Measurements from ENCODE around the gene COMMD6.
"Not testable (repeated sequence)": the region's sequence is repeated elsewhere in the genome, so short reads cannot be mapped to it uniquely, and the experiment has no call there.

Gene COMMD6

GRCh38 chr13:75537401-75538365 lies at the start of gene COMMD6:
Gene COMMD6 (minus strand): TSS chr13:75537841. CDS start chr13:75537805, 36 bp downstream.
- DNase-seq (ENCODE audit: low spot score) = peak; percentile 84

GRCh38 chr13:75585153-75585552 lies 47.5 kb upstream of the COMMD6 start:
- no peak for DNase-seq (ENCODE audit: low spot score)

GRCh38 chr13:75583091-75583490 lies 45.5 kb upstream of the COMMD6 start:
- DNase-seq (ENCODE audit: low spot score) = no peak

- DNase-seq (ENCODE audit: low spot score) = no peak
These were observed 44.4 kb upstream of the COMMD6 start for GRCh38 chr13:75581874-75582640.

GRCh38 chr13:75579529-75579928 lies 41.9 kb upstream of the COMMD6 start:
- no peak for DNase-seq (ENCODE audit: low spot score)

GRCh38 chr13:75569576-75569975 lies 31.9 kb upstream of the COMMD6 start:
- no peak for DNase-seq (ENCODE audit: low spot score)

- DNase-seq (ENCODE audit: low spot score) = peak; percentile 31
These were observed 29.0 kb upstream of the COMMD6 start for GRCh38 chr13:75566658-75567057.

- DNase-seq (ENCODE audit: low spot score) = no peak
These were observed 20.7 kb upstream of the COMMD6 start for GRCh38 chr13:75558145-75558840.

- DNase-seq (ENCODE audit: low spot score) = no peak
These were observed 19.3 kb upstream of the COMMD6 start for GRCh38 chr13:75556961-75557360.

GRCh38 chr13:75555836-75556235 lies 18.2 kb upstream of the COMMD6 start:
- no peak for DNase-seq (ENCODE audit: low spot score)

- DNase-seq (ENCODE audit: low spot score) = no peak
These were observed 17.3 kb upstream of the COMMD6 start for GRCh38 chr13:75554981-75555380.

GRCh38 chr13:75554464-75554863 lies 16.8 kb upstream of the COMMD6 start:
- no peak for DNase-seq (ENCODE audit: low spot score)

- DNase-seq (ENCODE audit: low spot score) = no peak
These were observed 12.5 kb upstream of the COMMD6 start for GRCh38 chr13:75550159-75550567.

GRCh38 chr13:75549262-75550158 lies 11.9 kb upstream of the COMMD6 start, which contains the start of gene UCHL3:
Gene UCHL3 (plus strand): TSS chr13:75549791. CDS start chr13:75549821, 30 bp downstream.
- peak; percentile 95 for DNase-seq (ENCODE audit: low spot score)

GRCh38 chr13:75547917-75548316 lies 10.3 kb upstream of the COMMD6 start:
- DNase-seq (ENCODE audit: low spot score) = no peak

- not testable (repeated sequence) for DNase-seq (ENCODE audit: low spot score)
These were observed 7.7 kb upstream of the COMMD6 start for GRCh38 chr13:75545386-75545785.

- DNase-seq (ENCODE audit: low spot score) = no peak
These were observed 7.2 kb upstream of the COMMD6 start for GRCh38 chr13:75544681-75545330.

GRCh38 chr13:75541961-75542360 lies 4.3 kb upstream of the COMMD6 start:
- DNase-seq (ENCODE audit: low spot score) = no peak

GRCh38 chr13:75541287-75541686 lies 3.6 kb upstream of the COMMD6 start:
- DNase-seq (ENCODE audit: low spot score) = peak; percentile 82

- no peak for DNase-seq (ENCODE audit: low spot score)
These were observed 3.8 kb downstream of the COMMD6 start for GRCh38 chr13:75533861-75534260.

GRCh38 chr13:75530549-75530961 lies 7.1 kb downstream of the COMMD6 start:
- DNase-seq (ENCODE audit: low spot score) = no peak

Measured in pons (tissue), 1 donor.